Liver (tissue), 3 donors: ENCODE data around the gene SEBOX.

ENCODE experiments used
- GABPA ChIP-seq, 2 donors: IDR thresholded peaks in 1 of 2; conservative IDR thresholded peaks in 1 of 2; 2 replicates each; pipeline ENCODE4 v1.6.1; 2016; ENCODE audit warnings: antibody characterized with exemption in 2 of 2, mild to moderate bottlenecking in 1 of 2, moderate library complexity in 1 of 2
- RAD21 ChIP-seq, 2 donors: IDR thresholded peaks; 2 replicates each; pipeline ENCODE4 v1.6.1; 2016; ENCODE audit warnings: antibody characterized with exemption in 2 of 2, mild to moderate bottlenecking in 2 of 2
- SP1 ChIP-seq: IDR thresholded peaks from 2 replicates; pipeline ENCODE4 v1.6.1; 2018; ENCODE audit warnings: antibody characterized with exemption, mild to moderate bottlenecking
- TF ChIP-seq, protein P1 (sequence below): IDR thresholded peaks from 2 replicates; pipeline ENCODE4 v1.6.1; 2016; ENCODE audit warnings: antibody characterized with exemption, mild to moderate bottlenecking
- TF ChIP-seq, protein P2 (sequence below): fragments of 150-350 bp; IDR thresholded peaks from 2 replicates; pipeline ENCODE4 v1.5.1; 2017; ENCODE audit warnings: improper control_type of control experiment, low read depth, low read length; ENCODE audit not compliant: missing input control
- TF ChIP-seq, protein P3 (sequence below): IDR thresholded peaks from 2 replicates; pipeline ENCODE4 v1.6.1; 2016; ENCODE audit warnings: antibody characterized with exemption
- donor health status: healthy.
- donor health status: healthy.

DNA sequence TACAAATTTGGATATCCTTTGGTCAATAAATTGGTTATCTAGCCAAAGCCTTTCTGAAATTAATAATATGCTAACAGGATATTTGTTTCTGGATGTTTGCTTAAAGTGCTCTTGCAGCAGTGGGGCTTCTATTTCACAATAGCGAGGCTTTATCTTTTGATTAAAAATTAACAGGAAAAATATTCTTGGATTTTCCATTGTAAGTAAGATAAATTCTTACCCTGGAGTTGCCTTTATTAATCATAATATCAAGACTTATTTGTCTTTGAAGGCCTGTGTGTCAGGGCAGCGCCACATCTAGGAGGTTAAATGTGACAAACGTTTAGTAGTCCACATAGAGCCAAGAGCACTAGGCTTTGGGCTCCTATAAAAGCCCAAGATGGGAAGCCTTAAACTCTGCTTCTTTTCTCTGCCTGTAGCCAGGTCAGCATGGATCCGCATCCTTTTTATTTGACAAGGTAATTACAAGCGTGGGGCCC is 40.7 kb downstream of the SEBOX start:
- TF ChIP-seq, protein P1, sequence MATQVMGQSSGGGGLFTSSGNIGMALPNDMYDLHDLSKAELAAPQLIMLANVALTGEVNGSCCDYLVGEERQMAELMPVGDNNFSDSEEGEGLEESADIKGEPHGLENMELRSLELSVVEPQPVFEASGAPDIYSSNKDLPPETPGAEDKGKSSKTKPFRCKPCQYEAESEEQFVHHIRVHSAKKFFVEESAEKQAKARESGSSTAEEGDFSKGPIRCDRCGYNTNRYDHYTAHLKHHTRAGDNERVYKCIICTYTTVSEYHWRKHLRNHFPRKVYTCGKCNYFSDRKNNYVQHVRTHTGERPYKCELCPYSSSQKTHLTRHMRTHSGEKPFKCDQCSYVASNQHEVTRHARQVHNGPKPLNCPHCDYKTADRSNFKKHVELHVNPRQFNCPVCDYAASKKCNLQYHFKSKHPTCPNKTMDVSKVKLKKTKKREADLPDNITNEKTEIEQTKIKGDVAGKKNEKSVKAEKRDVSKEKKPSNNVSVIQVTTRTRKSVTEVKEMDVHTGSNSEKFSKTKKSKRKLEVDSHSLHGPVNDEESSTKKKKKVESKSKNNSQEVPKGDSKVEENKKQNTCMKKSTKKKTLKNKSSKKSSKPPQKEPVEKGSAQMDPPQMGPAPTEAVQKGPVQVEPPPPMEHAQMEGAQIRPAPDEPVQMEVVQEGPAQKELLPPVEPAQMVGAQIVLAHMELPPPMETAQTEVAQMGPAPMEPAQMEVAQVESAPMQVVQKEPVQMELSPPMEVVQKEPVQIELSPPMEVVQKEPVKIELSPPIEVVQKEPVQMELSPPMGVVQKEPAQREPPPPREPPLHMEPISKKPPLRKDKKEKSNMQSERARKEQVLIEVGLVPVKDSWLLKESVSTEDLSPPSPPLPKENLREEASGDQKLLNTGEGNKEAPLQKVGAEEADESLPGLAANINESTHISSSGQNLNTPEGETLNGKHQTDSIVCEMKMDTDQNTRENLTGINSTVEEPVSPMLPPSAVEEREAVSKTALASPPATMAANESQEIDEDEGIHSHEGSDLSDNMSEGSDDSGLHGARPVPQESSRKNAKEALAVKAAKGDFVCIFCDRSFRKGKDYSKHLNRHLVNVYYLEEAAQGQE = no peak
- TF ChIP-seq, protein P2, sequence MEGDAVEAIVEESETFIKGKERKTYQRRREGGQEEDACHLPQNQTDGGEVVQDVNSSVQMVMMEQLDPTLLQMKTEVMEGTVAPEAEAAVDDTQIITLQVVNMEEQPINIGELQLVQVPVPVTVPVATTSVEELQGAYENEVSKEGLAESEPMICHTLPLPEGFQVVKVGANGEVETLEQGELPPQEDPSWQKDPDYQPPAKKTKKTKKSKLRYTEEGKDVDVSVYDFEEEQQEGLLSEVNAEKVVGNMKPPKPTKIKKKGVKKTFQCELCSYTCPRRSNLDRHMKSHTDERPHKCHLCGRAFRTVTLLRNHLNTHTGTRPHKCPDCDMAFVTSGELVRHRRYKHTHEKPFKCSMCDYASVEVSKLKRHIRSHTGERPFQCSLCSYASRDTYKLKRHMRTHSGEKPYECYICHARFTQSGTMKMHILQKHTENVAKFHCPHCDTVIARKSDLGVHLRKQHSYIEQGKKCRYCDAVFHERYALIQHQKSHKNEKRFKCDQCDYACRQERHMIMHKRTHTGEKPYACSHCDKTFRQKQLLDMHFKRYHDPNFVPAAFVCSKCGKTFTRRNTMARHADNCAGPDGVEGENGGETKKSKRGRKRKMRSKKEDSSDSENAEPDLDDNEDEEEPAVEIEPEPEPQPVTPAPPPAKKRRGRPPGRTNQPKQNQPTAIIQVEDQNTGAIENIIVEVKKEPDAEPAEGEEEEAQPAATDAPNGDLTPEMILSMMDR = no peak
- TF ChIP-seq SP1 (peak; percentile 14), RAD21 (IDR thresholded peaks at IDR 0.05) (peak in 1 of 2 donors; percentile 5), GABPA (IDR thresholded peaks at IDR 0.05 in 1 of 2, conservative IDR thresholded peaks at IDR 0.05 in 1 of 2) (no peak)
- TF ChIP-seq, protein P3, sequence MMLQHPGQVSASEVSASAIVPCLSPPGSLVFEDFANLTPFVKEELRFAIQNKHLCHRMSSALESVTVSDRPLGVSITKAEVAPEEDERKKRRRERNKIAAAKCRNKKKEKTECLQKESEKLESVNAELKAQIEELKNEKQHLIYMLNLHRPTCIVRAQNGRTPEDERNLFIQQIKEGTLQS = no peak
